K562 (cell line): ENCODE measurements around the gene DDIT3. TPM values are rescaled to one million over a fixed set of nuclear protein-coding genes. Genes with fewer than 3 reads are reported as not detected.

Experiments
- ATAC-seq: fragments of 200-7000 bp; cut with Tn5 transposase; 3 replicates; pipeline ENCODE4 v1.9.1; 2020; ENCODE audit warnings: moderate library complexity
- BruUV-seq: library from RNA; stranded (reverse); fragments of 400-500 nt; replicated peaks from 2 replicates; lab custom pipeline; 2021; lab: Mats Ljungman, UMichigan
- CTCF ChIA-PET: fragments of 300-600 bp; formaldehyde crosslinking; extraction: SDS; loops from one replicate; lab custom pipeline; 2021; ENCODE audit warnings: low intra/inter-chr PET ratio; lab: Yijun Ruan, JAX
- POLR2A ChIA-PET: fragments of 300-600, 350-650 bp; sonication (Branson Sonifier 250); formaldehyde crosslinking; extraction: SDS; loops from one replicate; lab custom pipeline; 2021; ENCODE audit warnings: antibody characterized with exemption, inconsistent platforms; lab: Yijun Ruan, JAX
- DNase-seq, 4 experiments: peaks; one replicate each; pipeline versions ENCODE4 v3.0.0 to v3.0.0-alpha.2; 2011 to 2018; ENCODE audit warnings: low spot score in 3 of 4, mixed read lengths in 3 of 4; ENCODE audit errors: extremely low read depth in 1 of 4
- FAIRE-seq: peaks from 2 replicates; lab custom pipeline; 2011; peaks lifted over from hg19 to GRCh38; lab: Jason Lieb, UNC
- H2AFZ ChIP-seq: 2 replicates; pipeline ENCODE4 v1.6.0; 2011; ENCODE audit warnings: low read depth, low read length, control low read depth, inconsistent platforms
- H3K27ac ChIP-seq: fragments of 200-600 bp; 3 replicates; pipeline ENCODE4 v1.8.0; 2011; ENCODE audit warnings: low read depth, mild to moderate bottlenecking, control low read depth, inconsistent platforms, low read length, moderate library complexity, mixed read lengths; ENCODE audit errors: extremely low read depth
- H3K27me3 ChIP-seq, 2 experiments: fragments of 300-600 bp in 1 of 2; 2 replicates in 1 of 2; 3 replicates in 1 of 2; pipeline versions ENCODE4 v1.6.0 to v1.8.0; 2011; ENCODE audit warnings: inconsistent platforms in 2 of 2, low read length in 2 of 2, mild to moderate bottlenecking in 1 of 2, mixed read lengths in 1 of 2, moderate library complexity in 1 of 2; ENCODE audit not compliant: control insufficient read depth in 2 of 2, insufficient read depth in 2 of 2
- H3K36me3 ChIP-seq: fragments of 300-600 bp; 3 replicates; pipeline ENCODE4 v1.8.0; 2011; ENCODE audit warnings: mild to moderate bottlenecking, low read length, inconsistent platforms; ENCODE audit not compliant: control insufficient read depth, insufficient read depth
- H3K4me1 ChIP-seq, 2 experiments: fragments of 200-600 bp in 1 of 2; replicated peaks in 1 of 2; 2 replicates in 1 of 2; 3 replicates in 1 of 2; pipeline versions ENCODE4 v1.5.1 to v1.8.0; 2011; ENCODE audit warnings: inconsistent platforms in 2 of 2, low read length in 2 of 2, mild to moderate bottlenecking in 1 of 2, mixed read lengths in 1 of 2, moderate library complexity in 1 of 2; ENCODE audit not compliant: control insufficient read depth in 2 of 2, insufficient read depth in 2 of 2
- H3K4me2 ChIP-seq: 2 replicates; pipeline ENCODE4 v1.6.1; 2011; ENCODE audit warnings: low read length, control low read depth, inconsistent platforms, mixed read lengths; ENCODE audit not compliant: insufficient read depth
- H3K4me3 ChIP-seq: fragments of 200-600 bp; sonication (generic), shearing (Covaris generic); 2 replicates; pipeline ENCODE4 v1.5.1; 2016; ENCODE audit warnings: control low read depth, inconsistent platforms
- H3K79me2 ChIP-seq: fragments of 200-600 bp; 3 replicates; pipeline ENCODE4 v1.8.0; 2011; ENCODE audit warnings: low read length, inconsistent platforms; ENCODE audit not compliant: control insufficient read depth, insufficient read depth
- H3K9ac ChIP-seq, 2 experiments: 2 replicates each; pipeline versions ENCODE4 v1.6.0 to v1.6.1; 2011; ENCODE audit warnings: low read depth in 2 of 2, low read length in 2 of 2, control low read depth in 1 of 2, inconsistent platforms in 1 of 2, mild to moderate bottlenecking in 1 of 2, mixed read lengths in 1 of 2; ENCODE audit not compliant: insufficient read depth in 1 of 2
- H3K9me1 ChIP-seq: one replicate; pipeline ENCODE4 v1.6.0; 2011; ENCODE audit warnings: inconsistent platforms, mild to moderate bottlenecking, low read length, moderate library complexity; ENCODE audit not compliant: control insufficient read depth, insufficient read depth
- H3K9me3 ChIP-seq: replicated peaks from 2 replicates; pipeline ENCODE4 v1.5.1; 2011; ENCODE audit warnings: low read depth, low read length, inconsistent platforms; ENCODE audit not compliant: control insufficient read depth, insufficient read depth
- H4K20me1 ChIP-seq: replicated peaks from 2 replicates; pipeline ENCODE4 v1.6.1; 2011; ENCODE audit warnings: low read length, inconsistent platforms, mixed read lengths; ENCODE audit not compliant: control insufficient read depth, insufficient read depth
- CBX8 ChIP-seq: fragments of 200-600 bp; sonication (generic); IDR thresholded peaks from 2 replicates; pipeline ENCODE4 v1.6.1; 2012; ENCODE audit warnings: borderline replicate concordance, mixed run types, low read depth, mild to moderate bottlenecking, moderate library complexity, mixed read lengths, low read length, control low read depth, inconsistent platforms; ENCODE audit not compliant: poor library complexity, severe bottlenecking; ENCODE audit errors: extremely low read depth
- ILF3 ChIP-seq: fragments of 450-650 bp; IDR thresholded peaks from 2 replicates; pipeline ENCODE4 v1.6.1; 2018; ENCODE audit warnings: antibody characterized with exemption, mild to moderate bottlenecking, moderate library complexity, borderline replicate concordance
- KDM4B ChIP-seq, 2 experiments: fragments of 450-650 bp in 1 of 2; sonication (generic) in 1 of 2; IDR thresholded peaks; 2 replicates each; pipeline ENCODE4 v1.6.1; 2016 to 2017; ENCODE audit warnings: borderline replicate concordance in 2 of 2, antibody characterized with exemption in 1 of 2, low read depth in 1 of 2, mild to moderate bottlenecking in 1 of 2
- KDM5B ChIP-seq: fragments of 200-600 bp; sonication (generic); IDR thresholded peaks from 2 replicates; pipeline ENCODE4 v1.6.1; 2012; ENCODE audit warnings: low read depth, mild to moderate bottlenecking, moderate library complexity, low read length, control low read depth, inconsistent platforms; ENCODE audit not compliant: insufficient replicate concordance
- PBX2 ChIP-seq, 2 experiments: IDR thresholded peaks in 1 of 2; conservative IDR thresholded peaks in 1 of 2; 2 replicates each; pipeline ENCODE4 v1.6.1; 2016; ENCODE audit warnings: low read depth in 2 of 2, mild to moderate bottlenecking in 1 of 2, missing compliant biosample characterization in 1 of 2, missing genetic modification characterization in 1 of 2, moderate library complexity in 1 of 2
- SAFB ChIP-seq: fragments of 200-400 bp; formaldehyde crosslinking; IDR thresholded peaks from 2 replicates; pipeline ENCODE4 v1.6.1; 2017; ENCODE audit warnings: low read depth, low read length, borderline replicate concordance
- SMARCA4 ChIP-seq: fragments of 450-650 bp; IDR thresholded peaks from 2 replicates; pipeline ENCODE4 v1.6.1; 2016
- SMARCA5 ChIP-seq: fragments of 450-650 bp; IDR thresholded peaks from 2 replicates; pipeline ENCODE4 v1.6.1; 2016
- TARDBP ChIP-seq: fragments of 450-650 bp; IDR thresholded peaks from 2 replicates; pipeline ENCODE4 v1.6.1; 2016
- THRAP3 ChIP-seq: fragments of 450-650 bp; IDR thresholded peaks from 2 replicates; pipeline ENCODE4 v1.6.1; 2016; ENCODE audit warnings: mild to moderate bottlenecking, inconsistent platforms, borderline replicate concordance
- ZNF316 ChIP-seq: fragments of 450-650 bp; IDR thresholded peaks from 2 replicates; pipeline ENCODE4 v1.6.1; 2016
- ZNF41 ChIP-seq: fragments of 250-450 bp; sonication (Bioruptor Pico); conservative IDR thresholded peaks from 2 replicates; pipeline ENCODE4 v1.4.0; 2020; ENCODE audit warnings: mild to moderate bottlenecking
- WGBS: fragments of 100-300 bp; shearing (Covaris generic); methylation state at CpG from one replicate; pipeline ENCODE4 v1.1.6; 2016; ENCODE audit warnings: low coverage, mixed read lengths; ENCODE audit not compliant: insufficient coverage; ENCODE audit errors: missing lambda C conversion rate; 5-methylcytosine and 5-hydroxymethylcytosine counted together
- in situ Hi-C: fragments of 300-500 bp; cut with MboI; formaldehyde crosslinking; loops from 4 replicates; pipeline ENCODE4 v1.15.0; 2018; ENCODE audit warnings: inconsistent platforms, mixed read lengths
- intact Hi-C: fragments of 100-400 bp; cut with micrococcal nuclease; formaldehyde crosslinking; loops from 2 replicates; pipeline ENCODE4 v1.14.2; 2022
- polyA plus RNA-seq, 8 experiments: library from polyadenylated mRNA; depleted of rRNA in 4 of 8; stranded (reverse) in 5 of 8; unstranded in 3 of 8; fragments of >200 nt; fragmentation: Nextera tagmentation in 2 of 8; fragmentation: Illumina TruSeq in 1 of 8; extraction: Ambion mirVana in 2 of 8; extraction: Trizol in 1 of 8; gene quantifications; 2 replicates each; pipeline versions ENCODE4 v1.2.1 to v1.2.3, GENCODE V29; 2011 to 2014; ENCODE audit warnings: inconsistent platforms in 1 of 8, missing spikeins in 1 of 8
- total RNA-seq, 7 experiments: library from RNA; depleted of rRNA in 6 of 7; stranded (reverse); fragments of >200 nt in 6 of 7; fragmentation: Illumina TruSeq in 2 of 7; extraction: Trizol in 2 of 7; gene quantifications; 2 replicates each; pipeline versions ENCODE4 v1.2.1 to v1.2.3, GENCODE V29; 2011 to 2021; ENCODE audit warnings: low replicate concordance in 1 of 7
- TF ChIP-seq, protein P1 (sequence below): fragments of 450-650 bp; IDR thresholded peaks from 2 replicates; pipeline ENCODE4 v1.6.1; 2016
- TF ChIP-seq, protein P2 (sequence below): sonication (generic); formaldehyde crosslinking; IDR thresholded peaks from 2 replicates; pipeline ENCODE4 v1.8.1; 2023; ENCODE audit warnings: mild to moderate bottlenecking, missing genetic modification reagents

DDIT3 gene
- total and polyA plus RNA-seq, 9 of the 15 experiments (the other 6 are each of a cell fraction or from before 2014, with no cell fraction given) = 59.1 to 272 (median 89.9) TPM

- ATAC-seq = no peak; the same call in 2 of the 3 replicates
- H3K27ac ChIP-seq = peak overlapping the region; percentile 50; the same call in 1 of the 3 replicates
- no peak for TF ChIP-seq SAFB
- TF ChIP-seq THRAP3 = 0 out of 2 replicates have a peak, but pooled peaks have one; percentile 81
- no peak for TF ChIP-seq ZNF316
- no peak for TF ChIP-seq PBX2 (CRISPR knock-in tag; IDR thresholded peaks at IDR 0.05; ENCODE audit: low read depth)
- no peak for TF ChIP-seq PBX2 (tag; conservative IDR thresholded peaks at IDR 0.05; ENCODE audit: low read depth)
- TF ChIP-seq SMARCA4 = 0 out of 2 replicates have a peak, but pooled peaks have one; percentile 32
- 0 out of 2 replicates have a peak, but pooled peaks have one; percentile 33 for TF ChIP-seq TARDBP
- TF ChIP-seq ILF3 = no peak
- no peak for TF ChIP-seq KDM5B
- no peak for TF ChIP-seq KDM4B (IDR thresholded peaks at IDR 0.05; ENCODE audit: borderline replicate concordance in 2 of 2, low read depth in 1 of 2)
- TF ChIP-seq, protein P1, sequence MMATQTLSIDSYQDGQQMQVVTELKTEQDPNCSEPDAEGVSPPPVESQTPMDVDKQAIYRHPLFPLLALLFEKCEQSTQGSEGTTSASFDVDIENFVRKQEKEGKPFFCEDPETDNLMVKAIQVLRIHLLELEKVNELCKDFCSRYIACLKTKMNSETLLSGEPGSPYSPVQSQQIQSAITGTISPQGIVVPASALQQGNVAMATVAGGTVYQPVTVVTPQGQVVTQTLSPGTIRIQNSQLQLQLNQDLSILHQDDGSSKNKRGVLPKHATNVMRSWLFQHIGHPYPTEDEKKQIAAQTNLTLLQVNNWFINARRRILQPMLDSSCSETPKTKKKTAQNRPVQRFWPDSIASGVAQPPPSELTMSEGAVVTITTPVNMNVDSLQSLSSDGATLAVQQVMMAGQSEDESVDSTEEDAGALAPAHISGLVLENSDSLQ = no peak
- no peak for TF ChIP-seq CBX8
- no peak for TF ChIP-seq SMARCA5
- TF ChIP-seq, protein P2, sequence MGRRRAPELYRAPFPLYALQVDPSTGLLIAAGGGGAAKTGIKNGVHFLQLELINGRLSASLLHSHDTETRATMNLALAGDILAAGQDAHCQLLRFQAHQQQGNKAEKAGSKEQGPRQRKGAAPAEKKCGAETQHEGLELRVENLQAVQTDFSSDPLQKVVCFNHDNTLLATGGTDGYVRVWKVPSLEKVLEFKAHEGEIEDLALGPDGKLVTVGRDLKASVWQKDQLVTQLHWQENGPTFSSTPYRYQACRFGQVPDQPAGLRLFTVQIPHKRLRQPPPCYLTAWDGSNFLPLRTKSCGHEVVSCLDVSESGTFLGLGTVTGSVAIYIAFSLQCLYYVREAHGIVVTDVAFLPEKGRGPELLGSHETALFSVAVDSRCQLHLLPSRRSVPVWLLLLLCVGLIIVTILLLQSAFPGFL (CRISPR knock-in tag) = no peak
- no peak for TF ChIP-seq ZNF41 (CRISPR knock-in tag)
Observed at GRCh38 chr12:57487055-57487596, 33.2 kb downstream of the DDIT3 start.

More at GRCh38 chr12:57487055-57487596, 33.2 kb downstream of the DDIT3 start:
- Histone ChIP-seq H3K36me3 (peaks cover 36% of the 10 kb centered on the region), H3K9ac (peak overlapping the region; percentile 11 to 99; a peak in 3 of 4 replicates), H3K27me3 (no peaks in the 10 kb centered on the region), H3K4me3 (0 out of 2 replicates have a peak overlapping the region, but pooled peaks have one; percentile 83), H4K20me1 (no peaks in the 10 kb centered on the region), H3K9me1 (peaks cover 3% of the 10 kb centered on the region), H3K9me3 (no peaks in the 10 kb centered on the region), H3K79me2 (peaks cover 35% of the 10 kb centered on the region), H3K4me2 (peak overlapping the region; percentile 61), H3K4me1 (peaks cover 7 to 15% of the 10 kb centered on the region in 2 experiments), H2AFZ (peak overlapping the region; percentile 88)
- in situ Hi-C loops = no loop called here
- FAIRE-seq (no peak), DNase-seq (no peak)
- WGBS = 76% methylated on average over 27 of the region's 27 CpGs
- POLR2A ChIA-PET = interaction anchor here (0.9 to 2.1 kb wide), 3 partner anchors 12 to 31 kb away, joined by 3 to 7 read pairs (median 3); no protein-coding TSS in a partner anchor
- CTCF ChIA-PET = no interaction called here
- BruUV-seq = TSS peak; percentile 59
- intact Hi-C loops = loop anchor here (2.0 to 5.0 kb wide), 2 partner anchors 28 to 35 kb away; partner anchors contain the start of genes DDIT3, GLI1 and MBD6
